ENCODE results near the gene TYW1B.

GRCh38 chr7:72793791-72794190 is 34.2 kb downstream of the TYW1B start:
- no peak for TF ChIP-seq CTCF (IDR thresholded peaks at IDR 0.05)
- TF ChIP-seq POLR2A (IDR thresholded peaks at IDR 0.05): no peak
